ENCODE results near the gene LEMD3.

GRCh38 chr12:65269603-65270002 lies 100.2 kb downstream of the LEMD3 start:
- TF ChIP-seq CTCF (IDR thresholded peaks at IDR 0.05) (no peak), POLR2A (IDR thresholded peaks at IDR 0.05) (no peak)

Data from Peyer's patch (tissue), 4 donors.